ENCODE data around the gene NFATC2.

- TF ChIP-seq REST (IDR thresholded peaks at IDR 0.05; ENCODE audit: borderline replicate concordance): no peak
- TF ChIP-seq EP300 (conservative IDR thresholded peaks at IDR 0.05; ENCODE audit: poor library complexity, severe bottlenecking): no peak
- no peak for TF ChIP-seq CTCF (IDR thresholded peaks at IDR 0.05; ENCODE audit: poor library complexity, severe bottlenecking)
- no peak for TF ChIP-seq TAF1 (IDR thresholded peaks at IDR 0.05; ENCODE audit: low read depth)
- TF ChIP-seq MXI1 (conservative IDR thresholded peaks at IDR 0.05; ENCODE audit: poor library complexity, severe bottlenecking): no peak
- no peak for TF ChIP-seq SMC3 (conservative IDR thresholded peaks at IDR 0.05; ENCODE audit: poor library complexity)
- no peak for TF ChIP-seq POLR2AphosphoS5 (IDR thresholded peaks at IDR 0.05)
- TF ChIP-seq EZH2 (IDR thresholded peaks at IDR 0.05; ENCODE audit: borderline replicate concordance, insufficient read depth, low read length, poor library complexity, severe bottlenecking): no peak
Measured at GRCh38 chr20:51487076-51487475, 55.4 kb downstream of the NFATC2 start.
